HEK293T (cell line): ENCODE data around the gene CCNA1.

ENCODE experiments used
- ARNT ChIP-seq: fragments of 450-650 bp; IDR thresholded peaks from 2 replicates; pipeline ENCODE4 v1.6.1; 2017; ENCODE audit warnings: mild to moderate bottlenecking
- BHLHE40 ChIP-seq: fragments of 450-650 bp; IDR thresholded peaks from 2 replicates; pipeline ENCODE4 v1.6.1; 2016; ENCODE audit warnings: mild to moderate bottlenecking, moderate library complexity, borderline replicate concordance
- FOXK2 ChIP-seq: fragments of 450-650 bp; IDR thresholded peaks from 2 replicates; pipeline ENCODE4 v1.6.1; 2016; ENCODE audit warnings: mild to moderate bottlenecking
- FOXM1 ChIP-seq: fragments of 450-650 bp; IDR thresholded peaks from 2 replicates; pipeline ENCODE4 v1.6.1; 2017; ENCODE audit warnings: mild to moderate bottlenecking, borderline replicate concordance
- HDGF ChIP-seq: fragments of 450-650 bp; IDR thresholded peaks from 2 replicates; pipeline ENCODE4 v1.6.1; 2017; ENCODE audit warnings: antibody characterized with exemption, borderline replicate concordance
- L3MBTL2 ChIP-seq: fragments of 450-650 bp; conservative IDR thresholded peaks from 2 replicates; pipeline ENCODE4 v1.6.1; 2016; ENCODE audit warnings: mild to moderate bottlenecking
- TARDBP ChIP-seq: fragments of 450-650 bp; IDR thresholded peaks from 2 replicates; pipeline ENCODE4 v1.6.1; 2016

- TF ChIP-seq FOXK2: no peak
- TF ChIP-seq HDGF: no peak
- TF ChIP-seq BHLHE40: no peak
- no peak for TF ChIP-seq TARDBP
- no peak for TF ChIP-seq FOXM1
- no peak for TF ChIP-seq L3MBTL2
- TF ChIP-seq ARNT: no peak
Observed at GRCh38 chr13:36476661-36477060, 44.4 kb downstream of the CCNA1 start.
